HG03095 (cell line): Measurements from ENCODE around the gene TEK.

Experiments
- ATAC-seq: cut with Tn5 transposase; IDR thresholded peaks from one replicate; pipeline ENCODE4 v1.9.1; 2021; ENCODE audit warnings: moderate library complexity; ENCODE audit not compliant: unreplicated experiment

Gene TEK

DNA sequence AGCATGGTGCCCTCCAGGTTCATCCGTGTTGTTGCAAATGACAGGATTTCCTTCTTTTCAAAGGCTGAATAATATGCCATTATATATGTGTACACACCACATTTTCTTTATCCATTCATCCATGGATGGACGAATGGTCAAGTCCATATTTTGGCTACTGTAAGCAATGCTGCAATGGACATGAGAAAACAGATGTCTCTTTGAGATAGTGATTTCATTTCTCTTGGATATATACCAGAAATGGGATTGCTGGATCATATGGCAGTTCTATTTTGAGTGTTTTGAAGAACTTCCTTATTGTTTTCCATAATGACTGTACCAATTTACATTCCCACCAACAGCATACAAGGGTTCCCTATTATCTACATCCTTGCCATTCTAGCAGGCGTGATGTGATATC lies 67.9 kb downstream of the TEK start:
- ATAC-seq: no peak

DNA sequence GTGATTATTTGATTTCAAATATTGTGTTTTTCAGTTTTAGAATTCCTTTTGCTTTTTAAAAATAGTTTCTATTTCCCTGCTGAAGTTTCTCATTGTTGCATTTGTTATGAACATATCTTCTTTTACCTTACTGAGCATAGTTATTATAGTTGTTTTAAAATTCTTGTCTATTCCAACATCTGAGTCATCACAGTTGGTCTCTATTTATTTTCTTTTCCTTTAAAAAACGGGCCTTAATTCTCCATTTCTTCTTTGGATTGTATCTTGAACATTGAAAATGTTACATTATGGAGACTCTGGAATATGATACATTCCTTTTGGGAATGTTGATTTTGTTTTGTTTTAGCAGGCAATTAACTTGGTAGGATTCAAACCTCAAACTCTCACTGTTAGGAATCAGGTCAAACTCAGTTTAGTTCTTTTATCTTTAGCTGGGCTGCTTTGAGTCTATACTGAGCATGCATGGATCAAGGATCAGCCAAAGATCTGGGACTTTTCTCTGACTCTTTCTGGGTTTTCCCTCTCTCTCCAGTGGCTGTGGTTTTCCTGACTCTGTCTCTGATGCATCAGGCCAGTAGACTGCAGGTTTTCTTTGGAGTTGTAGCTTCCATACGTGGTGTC lies 70.3 kb downstream of the TEK start:
- no peak for ATAC-seq

DNA sequence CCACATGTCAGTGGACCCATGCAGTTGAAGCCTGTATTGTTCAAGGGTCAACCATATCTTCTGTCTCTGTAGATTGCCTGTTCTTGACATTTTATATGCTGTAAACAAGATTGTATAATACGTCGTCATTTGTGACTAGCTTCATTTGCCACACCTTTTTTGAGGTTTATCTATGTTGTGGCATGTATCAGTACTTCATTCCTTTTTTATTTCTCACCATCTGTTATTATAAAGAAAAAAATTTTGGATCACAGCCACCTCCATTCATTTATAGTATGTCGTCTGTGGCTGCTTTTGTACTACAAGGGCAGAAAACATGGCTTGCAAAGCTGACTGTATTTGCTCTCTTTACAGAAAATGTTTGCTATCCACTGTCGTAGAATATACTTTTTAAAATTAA lies 72.4 kb downstream of the TEK start:
- no peak for ATAC-seq

DNA sequence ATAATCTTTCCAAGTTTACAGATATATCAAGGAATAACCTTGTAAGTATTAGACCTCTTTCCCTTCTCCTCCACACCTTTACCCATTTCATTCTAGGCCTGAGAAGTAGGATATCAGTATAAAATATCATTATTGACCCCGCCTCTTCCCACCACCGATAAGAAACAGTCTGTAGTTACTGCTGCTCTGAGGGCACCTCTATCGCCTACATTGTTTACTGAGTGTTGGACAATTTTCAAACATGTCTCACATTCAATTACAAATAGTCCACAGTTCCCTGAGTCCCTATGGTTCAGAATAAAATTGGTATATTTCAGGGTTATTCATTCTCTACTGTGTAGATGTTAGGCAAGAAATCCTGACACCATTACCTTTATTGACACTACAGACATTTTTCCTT lies 73.4 kb downstream of the TEK start:
- no peak for ATAC-seq

- ATAC-seq: no peak
Observed at GRCh38 chr9:27183131-27183530, 74.1 kb downstream of the TEK start.

DNA sequence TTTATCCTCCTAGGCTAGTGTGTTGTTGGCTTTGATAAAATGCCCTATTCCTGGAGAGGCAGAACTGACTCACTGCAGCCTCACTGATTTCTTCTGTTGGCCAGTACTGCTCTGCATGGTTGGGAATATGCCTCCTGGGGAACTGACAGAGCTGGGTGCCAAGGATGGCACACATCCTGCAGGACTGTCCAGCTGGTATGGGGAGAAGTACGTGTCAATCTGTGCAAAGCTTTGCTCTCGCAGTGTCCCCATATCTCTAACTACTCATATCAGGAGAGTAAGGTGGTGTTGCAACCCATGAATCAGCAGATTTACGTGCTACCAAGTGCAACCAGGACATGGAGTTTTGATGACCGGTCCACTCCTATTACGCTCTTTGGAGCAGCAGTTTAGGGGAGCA lies 74.7 kb downstream of the TEK start:
- ATAC-seq: no peak

DNA sequence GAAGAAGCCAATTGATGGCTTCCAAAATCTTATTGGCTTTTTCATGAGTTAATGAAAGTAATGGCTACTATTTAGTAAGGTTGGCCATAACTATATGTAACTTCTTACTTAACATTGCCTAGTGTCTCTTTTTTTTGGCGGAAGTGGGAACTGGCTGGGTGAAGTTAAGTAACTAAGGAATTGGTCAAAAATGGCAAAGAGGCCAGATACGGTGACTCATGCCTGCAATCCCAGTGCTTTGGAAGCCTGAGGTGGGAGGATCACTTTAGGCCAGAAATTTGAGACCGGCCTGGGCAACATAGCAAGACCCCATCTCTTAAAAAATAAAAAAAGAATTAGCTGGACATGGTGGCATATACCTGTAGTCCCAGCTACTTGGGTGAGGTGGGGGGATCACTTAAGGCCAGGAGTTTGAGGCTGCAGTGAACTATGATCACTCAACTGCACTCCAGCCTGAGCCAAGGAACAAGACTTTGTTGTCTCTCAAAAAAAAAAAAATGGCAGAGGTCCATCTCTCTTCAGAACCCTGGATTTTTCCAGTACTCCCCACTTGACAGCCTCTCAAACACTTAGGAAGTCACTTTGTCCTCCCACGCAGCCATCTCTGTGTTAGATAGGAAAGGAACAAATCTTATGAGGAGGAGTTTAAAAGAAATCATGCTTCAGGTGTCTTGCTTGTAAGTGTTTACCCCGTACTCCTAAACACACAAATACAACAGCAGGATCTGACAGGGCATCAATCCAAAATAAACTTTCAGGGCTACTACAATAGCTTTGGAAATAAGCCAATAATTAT lies 75.7 kb downstream of the TEK start:
- ATAC-seq: no peak

- no peak for ATAC-seq
Observed at GRCh38 chr9:27188426-27188825, 79.4 kb downstream of the TEK start.

DNA sequence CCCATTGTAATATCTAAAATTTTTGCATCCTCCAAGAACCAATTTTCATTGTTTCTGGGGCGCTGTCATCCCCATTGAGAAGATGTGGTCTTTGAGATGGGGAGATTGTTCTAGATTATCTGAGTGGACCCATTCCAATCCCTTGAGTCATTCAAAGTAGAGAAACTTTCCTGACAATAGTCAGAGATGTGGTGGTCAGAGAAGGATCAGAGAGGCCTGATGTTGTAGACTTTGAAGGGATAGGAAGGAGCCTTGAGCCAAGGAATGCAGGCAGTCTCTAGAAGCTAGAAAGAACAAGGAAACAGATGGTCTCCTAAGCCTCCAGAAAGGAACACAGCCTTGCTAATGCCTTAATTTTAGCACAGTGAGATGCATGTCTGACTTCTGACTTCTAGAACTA lies 80.4 kb downstream of the TEK start:
- ATAC-seq: no peak

GRCh38 chr9:27192291-27192960 lies 83.4 kb downstream of the TEK start:
- ATAC-seq: no peak

DNA sequence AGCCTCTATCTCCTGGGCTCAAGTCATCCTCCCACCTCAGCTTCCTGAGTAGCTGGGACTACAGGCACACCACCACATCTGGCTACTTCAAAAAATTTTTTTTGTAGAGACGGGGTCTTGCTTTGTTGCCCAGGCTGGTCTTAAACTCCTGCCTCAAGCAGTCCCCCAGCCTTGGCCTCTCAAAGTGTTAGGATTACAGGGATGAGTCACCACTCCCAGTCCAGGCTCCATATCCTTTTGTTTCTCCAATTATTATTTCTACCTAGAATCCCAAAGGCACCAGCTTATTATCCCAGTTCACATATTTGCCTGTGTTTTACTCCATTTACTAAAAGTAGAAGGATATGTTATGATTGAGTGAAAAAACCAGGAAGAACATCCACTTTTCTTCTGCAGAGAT lies 84.9 kb downstream of the TEK start:
- no peak for ATAC-seq

DNA sequence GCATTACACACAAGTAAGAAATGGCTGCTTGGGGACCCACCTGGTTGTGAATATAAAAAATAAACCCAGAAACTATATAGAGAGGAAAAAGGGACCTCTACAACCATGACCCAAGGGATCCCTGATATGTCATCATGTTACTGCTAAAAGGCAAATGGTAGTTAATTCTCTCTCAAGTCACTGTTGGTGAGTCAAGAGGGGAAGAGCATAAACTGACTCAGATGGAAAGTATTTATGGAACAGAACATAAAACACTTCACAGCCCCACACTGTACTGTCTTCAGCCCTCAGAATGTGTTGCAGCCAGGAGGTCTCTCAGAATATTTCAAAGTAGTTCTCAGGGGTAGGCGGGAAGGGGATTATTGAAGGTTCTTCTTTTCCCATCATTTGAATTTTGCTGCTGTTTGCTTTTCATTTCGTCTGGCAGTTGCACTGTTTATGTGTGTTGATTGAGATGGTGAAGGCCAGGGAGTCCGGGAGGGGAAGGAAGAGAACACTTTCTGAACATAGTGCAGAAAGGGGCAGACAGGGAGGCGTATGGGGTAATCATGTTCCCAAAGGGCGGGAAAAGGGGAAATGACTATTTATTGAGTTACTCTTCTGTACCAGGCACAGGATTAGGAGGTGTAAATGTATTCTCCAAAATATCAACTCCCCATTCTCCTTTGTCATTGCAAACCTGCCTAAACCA lies 85.5 kb downstream of the TEK start:
- ATAC-seq: no peak

- no peak for ATAC-seq
Observed at GRCh38 chr9:27195191-27195590, 86.2 kb downstream of the TEK start.

GRCh38 chr9:27196383-27196782 lies 87.4 kb downstream of the TEK start:
- ATAC-seq: no peak

DNA sequence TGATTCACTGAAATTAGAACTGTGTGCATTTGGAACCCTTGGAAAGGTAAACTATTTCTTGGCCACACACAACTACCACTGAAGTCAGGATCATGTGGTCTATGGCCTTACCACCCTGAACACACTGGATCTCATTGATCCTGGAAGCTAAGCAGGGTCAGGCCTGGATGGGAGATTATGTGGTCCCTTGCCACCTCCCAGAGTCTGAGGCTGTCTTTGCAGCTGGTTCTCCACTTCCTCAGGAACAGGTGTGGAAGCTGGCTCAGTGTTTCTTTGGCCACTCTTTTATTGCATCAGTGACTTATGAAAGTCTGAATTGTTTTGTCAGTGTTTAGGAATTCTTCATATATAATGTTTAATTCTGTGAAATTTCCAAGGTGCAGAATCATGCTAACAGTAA lies 89.2 kb downstream of the TEK start:
- ATAC-seq: no peak

GRCh38 chr9:27202056-27202455 lies 93.0 kb downstream of the TEK start:
- no peak for ATAC-seq

GRCh38 chr9:27203783-27204182 lies 94.8 kb downstream of the TEK start:
- no peak for ATAC-seq

DNA sequence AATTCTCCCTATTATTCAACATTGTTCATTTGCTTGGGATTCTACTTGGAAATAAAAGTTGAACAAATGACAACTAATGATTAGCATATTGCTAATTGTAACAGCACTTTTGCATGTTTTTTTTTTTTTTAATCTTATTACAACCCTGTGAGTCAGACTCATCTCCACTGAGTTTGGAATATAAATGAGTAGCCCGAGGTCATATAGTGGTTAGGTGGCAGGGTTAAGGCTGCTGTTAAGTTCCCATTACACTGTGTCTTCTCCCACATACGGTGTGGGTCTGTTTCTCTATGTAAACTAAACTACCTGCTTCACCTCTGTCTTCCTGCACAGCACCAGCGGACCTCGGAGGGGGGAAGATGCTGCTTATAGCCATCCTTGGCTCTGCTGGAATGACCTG lies 95.6 kb downstream of the TEK start:
- ATAC-seq: no peak

DNA sequence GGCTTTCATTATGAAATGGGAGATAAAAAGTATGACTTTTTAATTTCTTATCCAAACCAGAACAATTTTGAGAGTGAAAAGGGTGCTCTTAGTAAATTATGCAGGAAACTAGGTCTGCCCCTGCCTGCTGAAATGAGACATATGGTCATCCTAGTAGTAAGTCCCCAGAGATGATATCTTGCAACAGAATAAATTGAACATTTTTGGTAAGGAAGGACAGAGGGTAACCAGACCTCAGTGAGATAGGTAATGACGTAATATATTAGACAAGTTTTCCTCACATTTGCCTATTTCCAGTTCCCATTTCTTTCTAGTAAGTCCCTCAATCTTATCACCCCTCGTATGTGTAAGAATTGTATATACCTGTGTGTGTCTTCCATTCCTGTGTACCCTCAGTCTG lies 96.2 kb downstream of the TEK start:
- no peak for ATAC-seq

DNA sequence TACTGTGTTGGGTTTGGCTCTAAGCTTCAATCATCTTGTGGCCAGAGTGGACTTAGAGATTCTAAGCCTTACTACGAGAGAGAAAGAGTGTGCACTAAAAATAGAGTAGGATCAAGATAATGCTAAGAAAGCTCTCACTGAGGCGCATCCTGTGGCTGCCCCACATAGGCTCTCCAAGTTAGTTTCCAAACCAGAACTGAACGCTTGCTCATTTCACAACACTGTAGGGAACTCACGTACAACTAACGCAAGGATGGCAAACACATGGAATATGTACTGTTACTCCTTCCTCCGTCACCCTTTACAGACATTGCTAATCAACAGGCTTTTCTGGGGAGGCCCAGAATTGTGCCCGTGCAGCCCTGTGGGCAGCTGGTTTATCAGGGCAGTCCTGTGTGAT lies 97.0 kb downstream of the TEK start:
- no peak for ATAC-seq

DNA sequence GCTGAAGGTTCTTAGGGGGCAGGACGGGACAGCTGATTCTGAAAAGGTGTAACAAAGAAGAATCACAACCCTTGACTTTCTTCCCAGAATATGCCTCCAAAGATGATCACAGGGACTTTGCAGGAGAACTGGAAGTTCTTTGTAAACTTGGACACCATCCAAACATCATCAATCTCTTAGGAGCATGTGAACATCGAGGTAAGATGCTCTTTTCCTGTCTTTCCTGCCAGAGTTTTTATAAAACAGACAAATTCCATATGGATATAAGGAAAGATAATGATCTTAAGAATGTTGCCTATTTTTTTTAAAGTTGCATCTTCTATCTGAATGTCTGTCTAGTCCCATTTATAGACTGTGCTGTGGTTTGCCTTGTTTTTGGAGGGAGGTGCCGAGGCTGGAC lies 100.0 kb downstream of the TEK start:
- ATAC-seq: no peak

GRCh38 chr9:27210588-27210987 lies 101.6 kb downstream of the TEK start:
- ATAC-seq: no peak
